Psoas muscle (tissue), 8 donors: ENCODE measurements around the gene TAF13. TPM values are rescaled to one million over a fixed set of nuclear protein-coding genes. Genes with fewer than 3 reads are reported as not detected.

ENCODE experiments used
- ATAC-seq, 4 donors: fragments of 200-7000 bp; cut with Tn5 transposase; one replicate each; pipeline ENCODE4 v1.9.1; 2020; ENCODE audit warnings: moderate library complexity in 3 of 4, mild to moderate bottlenecking in 2 of 4
- DNase-seq, 2 donors: peaks; one replicate each; pipeline ENCODE4 v3.0.0-alpha.2; 2020
- H3K27ac ChIP-seq: fragments of 200-600 bp; one replicate; pipeline ENCODE4 v1.8.0; 2022
- H3K27me3 ChIP-seq, 3 donors: fragments of 200-600 bp in 1 of 3; one replicate each; pipeline versions ENCODE4 v1.6.1 to v1.8.0; 2013 to 2022; ENCODE audit warnings: low read length in 2 of 3, mild to moderate bottlenecking in 2 of 3, moderate library complexity in 1 of 3; ENCODE audit not compliant: insufficient read depth in 3 of 3
- H3K36me3 ChIP-seq, 2 donors: fragments of 200-600 bp in 1 of 2; one replicate each; pipeline versions ENCODE4 v1.6.1 to v1.8.0; 2013 to 2022; ENCODE audit warnings: low read depth in 1 of 2, mild to moderate bottlenecking in 1 of 2, moderate library complexity in 1 of 2; ENCODE audit not compliant: insufficient read depth in 1 of 2
- H3K4me1 ChIP-seq: fragments of 200-600 bp; one replicate; pipeline ENCODE4 v1.8.0; 2022
- H3K4me3 ChIP-seq: fragments of 200-600 bp; one replicate; pipeline ENCODE4 v1.8.0; 2022; ENCODE audit warnings: mild to moderate bottlenecking
- H3K9me3 ChIP-seq: fragments of 200-600 bp; one replicate; pipeline ENCODE4 v1.8.0; 2022
- WGBS, 3 donors: extraction: QIAGEN DNeasy Blood & Tissue Kit; methylation state at CpG; one replicate each; pipeline versions ENCODE4 v1.1.6 to v1.1.7; 2013; 5-methylcytosine and 5-hydroxymethylcytosine counted together
- intact Hi-C, 2 donors: fragments of 100-400 bp; cut with DNase I; formaldehyde crosslinking; loops; one replicate each; pipeline versions ENCODE4 v1.11.0 to v1.14.2; 2022
- polyA plus RNA-seq, 3 donors: library from polyadenylated mRNA; stranded (reverse); fragments of 200-250 nt; gene quantifications; one replicate each; pipeline ENCODE4 v1.2.3, GENCODE V29; 2013
- total RNA-seq, 4 donors: library from RNA; stranded (reverse); fragmentation: NEBNext Ultra II Directional in 2 of 4; extraction: Animal tissue kit (Norgen Biotek cat#: 25700) in 2 of 4; gene quantifications; one replicate each; pipeline versions ENCODE4 v1.2.1 to v1.2.4, GENCODE V29; 2021 to 2023
- TF ChIP-seq, protein P1 (sequence below): fragments of 200-600 bp; IDR thresholded peaks from one replicate; pipeline ENCODE4 v1.8.0; 2022; ENCODE audit warnings: antibody characterized with exemption
- donor health status: healthy with polysubstance abuse.
- donor health status: DM: no; HTN: no; CAD: no; lungs with moderate emphysema.
- donor health status: Bipolar disorder and iron deficiency.
- donor health status: healthy.
- donor health status: DM: yes; HTN: yes; CAD: no.
- donor health status: DM: no; HTN: no; CAD: no.
- donor health status: DM: no; HTN: no; CAD: no.
- donor health status: DM: yes; HTN: yes; CAD: no.

TAF13 gene
- total and polyA plus RNA-seq, 7 donors = 61.5 to 228 (median 77.0) TPM

DNA sequence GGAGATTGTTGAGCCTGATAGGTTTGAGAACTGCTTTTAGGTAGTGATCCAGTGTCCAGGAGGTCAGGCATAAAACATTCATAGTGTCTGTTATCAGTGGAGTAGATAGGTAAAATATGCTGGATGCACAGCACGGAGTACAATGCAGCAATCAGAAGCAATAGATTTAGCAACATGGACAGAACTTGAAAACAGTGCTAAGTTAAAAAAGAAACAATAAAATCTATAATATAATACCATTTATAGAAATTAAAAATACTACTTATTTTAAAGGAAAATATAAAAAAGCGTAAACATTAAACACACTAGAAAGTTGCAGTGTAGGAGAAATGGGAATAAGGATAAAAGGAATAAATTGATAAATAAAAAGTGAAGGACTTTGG, 3.4 kb upstream of the TAF13 start:
- Histone ChIP-seq H3K27me3 (no peaks in the 10 kb centered on the region), H3K4me1 (peaks cover 9% of the 10 kb centered on the region), H3K9me3 (no peaks in the 10 kb centered on the region), H3K27ac (peak overlapping the region; percentile 53), H3K4me3 (no peak overlapping the region), H3K36me3 (no peaks in the 10 kb centered on the region)
- 96 to 100% (median 98%) methylated on average over 2 of the region's 2 CpGs for WGBS, 3 donors
- TF ChIP-seq, protein P1, sequence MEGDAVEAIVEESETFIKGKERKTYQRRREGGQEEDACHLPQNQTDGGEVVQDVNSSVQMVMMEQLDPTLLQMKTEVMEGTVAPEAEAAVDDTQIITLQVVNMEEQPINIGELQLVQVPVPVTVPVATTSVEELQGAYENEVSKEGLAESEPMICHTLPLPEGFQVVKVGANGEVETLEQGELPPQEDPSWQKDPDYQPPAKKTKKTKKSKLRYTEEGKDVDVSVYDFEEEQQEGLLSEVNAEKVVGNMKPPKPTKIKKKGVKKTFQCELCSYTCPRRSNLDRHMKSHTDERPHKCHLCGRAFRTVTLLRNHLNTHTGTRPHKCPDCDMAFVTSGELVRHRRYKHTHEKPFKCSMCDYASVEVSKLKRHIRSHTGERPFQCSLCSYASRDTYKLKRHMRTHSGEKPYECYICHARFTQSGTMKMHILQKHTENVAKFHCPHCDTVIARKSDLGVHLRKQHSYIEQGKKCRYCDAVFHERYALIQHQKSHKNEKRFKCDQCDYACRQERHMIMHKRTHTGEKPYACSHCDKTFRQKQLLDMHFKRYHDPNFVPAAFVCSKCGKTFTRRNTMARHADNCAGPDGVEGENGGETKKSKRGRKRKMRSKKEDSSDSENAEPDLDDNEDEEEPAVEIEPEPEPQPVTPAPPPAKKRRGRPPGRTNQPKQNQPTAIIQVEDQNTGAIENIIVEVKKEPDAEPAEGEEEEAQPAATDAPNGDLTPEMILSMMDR = no peak
- intact Hi-C loops = loop anchor here in 1 of 2 donors (5.0 kb wide), 1 partner anchor 37 kb away; the partner anchor contains the start of gene WDR47
- ATAC-seq = no peak
- no peak for DNase-seq

DNA sequence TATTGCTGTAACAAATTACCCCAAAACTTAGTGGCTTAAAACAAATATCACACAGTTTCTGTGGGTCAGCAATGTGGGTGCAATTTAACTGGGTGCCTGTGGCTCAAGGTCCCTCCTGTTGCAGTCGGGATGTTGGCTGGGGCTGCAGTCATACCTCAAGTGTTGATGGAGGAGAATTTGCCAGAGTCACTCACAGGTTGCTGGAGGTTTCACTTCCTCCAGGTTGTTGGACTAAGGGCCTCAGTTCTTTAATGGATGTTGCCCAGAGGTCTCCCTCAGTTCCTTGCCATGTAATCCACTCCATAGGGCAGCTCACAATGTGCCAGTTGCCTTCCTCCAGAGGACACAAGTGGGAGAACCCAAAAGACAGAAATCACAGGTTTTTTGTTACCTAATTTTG, 2.5 kb upstream of the TAF13 start:
- DNase-seq = no peak
- Histone ChIP-seq H3K4me3 (no peak overlapping the region), H3K27me3 (no peaks in the 10 kb centered on the region), H3K4me1 (peaks cover 9% of the 10 kb centered on the region), H3K9me3 (no peaks in the 10 kb centered on the region), H3K36me3 (peaks cover 0 to 7% of the 10 kb centered on the region in 2 donors), H3K27ac (no peak overlapping the region)
- 81 to 92% (median 89%) methylated on average over 1 of the region's 1 CpG for WGBS, 3 donors
- intact Hi-C loops = loop anchor here in 1 of 2 donors (5.0 kb wide), 1 partner anchor 36 kb away; the partner anchor contains the start of gene WDR47
- TF ChIP-seq, protein P1 = no peak
- ATAC-seq = no peak

DNA sequence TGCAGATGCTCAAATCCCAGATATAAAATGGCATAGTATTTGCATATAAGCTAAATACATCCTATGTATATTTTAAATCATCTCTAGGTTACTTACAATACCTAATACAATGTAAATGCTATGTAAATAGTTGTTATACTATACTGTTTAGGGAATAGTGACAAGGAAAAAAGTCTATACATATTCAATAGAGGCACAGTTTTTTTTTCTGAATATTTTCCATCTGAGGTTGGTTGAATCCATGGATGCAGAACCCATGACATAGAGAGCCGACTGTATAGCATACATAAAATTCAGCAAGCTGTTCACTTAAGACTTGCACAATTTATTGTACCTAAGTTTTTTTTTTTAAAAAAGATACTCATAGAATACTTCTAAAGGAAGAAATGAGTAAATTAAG, 6.5 kb downstream of the TAF13 start:
- H3K27ac ChIP-seq = no peak overlapping the region
- H3K4me3 ChIP-seq = no peak overlapping the region
- intact Hi-C loops = no loop called here
- TF ChIP-seq, protein P1 = no peak
- no peaks in the 10 kb centered on the region for H3K27me3 ChIP-seq
- 74 to 93% (median 84%) methylated on average over 1 of the region's 1 CpG for WGBS, 3 donors
- H3K36me3 ChIP-seq = peaks cover 4 to 82% of the 10 kb centered on the region in 2 donors
- no peaks in the 10 kb centered on the region for H3K9me3 ChIP-seq
- ATAC-seq = no peak
- no peak for DNase-seq
- no peaks in the 10 kb centered on the region for H3K4me1 ChIP-seq

DNA sequence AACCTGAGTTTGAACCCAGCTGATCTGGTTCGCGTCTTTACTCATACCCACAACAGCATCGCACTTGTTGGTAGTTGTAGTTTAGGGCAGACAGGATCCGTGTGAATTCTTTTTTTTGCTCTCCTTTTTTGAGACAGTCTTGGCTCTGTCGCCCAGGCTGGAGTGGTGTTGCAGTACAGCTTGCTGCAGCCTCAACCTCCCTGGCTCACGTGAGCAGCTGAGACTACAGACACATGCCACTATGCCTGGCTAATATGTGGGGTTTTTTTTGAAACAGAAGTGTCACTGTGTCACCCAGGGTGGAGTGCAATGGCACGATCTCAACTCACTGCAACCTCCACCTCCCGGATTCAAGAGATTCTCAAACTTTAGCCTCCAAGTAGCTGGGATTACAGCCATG, 7.9 kb downstream of the TAF13 start:
- Histone ChIP-seq H3K9me3 (no peaks in the 10 kb centered on the region), H3K4me1 (no peaks in the 10 kb centered on the region), H3K27ac (no peak overlapping the region), H3K4me3 (no peak overlapping the region), H3K36me3 (peaks cover 4 to 86% of the 10 kb centered on the region in 2 donors), H3K27me3 (no peaks in the 10 kb centered on the region)
- 71 to 81% (median 78%) methylated on average over 8 of the region's 8 CpGs for WGBS, 3 donors
- no peak for ATAC-seq
- DNase-seq = no peak
- intact Hi-C loops = no loop called here
- TF ChIP-seq, protein P1 = no peak

DNA sequence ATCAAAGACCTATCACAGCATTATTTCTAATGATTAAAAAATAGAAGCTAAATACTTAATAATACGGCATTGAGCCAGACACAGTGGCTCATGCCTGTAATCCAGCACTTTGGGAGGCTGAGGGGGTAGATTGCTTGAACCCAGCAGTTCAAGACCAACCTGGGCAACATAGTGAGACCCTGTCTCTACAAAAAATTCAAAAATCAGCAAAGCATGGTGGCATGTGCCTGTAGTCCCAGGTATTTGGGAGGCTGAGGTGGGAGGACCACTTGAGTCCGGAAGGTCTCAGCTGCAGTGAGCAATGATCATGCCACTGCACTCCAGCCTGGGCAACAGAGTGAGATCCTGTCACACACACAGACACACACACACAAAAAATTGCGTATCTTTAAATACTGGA, 10.7 kb downstream of the TAF13 start:
- intact Hi-C loops = no loop called here
- no peak for DNase-seq
- peaks cover 8% of the 10 kb centered on the region for H3K4me1 ChIP-seq
- no peaks in the 10 kb centered on the region for H3K27me3 ChIP-seq
- TF ChIP-seq, protein P1 = no peak
- WGBS, 3 donors = 84 to 97% (median 92%) methylated on average over 3 of the region's 3 CpGs
- ATAC-seq = no peak
- no peak overlapping the region for H3K27ac ChIP-seq
- H3K36me3 ChIP-seq = peaks cover 4 to 69% of the 10 kb centered on the region in 2 donors
- no peak overlapping the region for H3K4me3 ChIP-seq
- no peaks in the 10 kb centered on the region for H3K9me3 ChIP-seq
